GM18499 (cell line): Measurements from ENCODE around the gene TBL1XR1.
"Not testable (repeated sequence)": the region's sequence is repeated elsewhere in the genome, so short reads cannot be mapped to it uniquely, and the experiment has no call there.

ENCODE experiments used
- ATAC-seq: cut with Tn5 transposase; IDR thresholded peaks from one replicate; pipeline ENCODE4 v1.9.1; 2021; ENCODE audit warnings: moderate number of reproducible peaks; ENCODE audit not compliant: insufficient read depth, unreplicated experiment

TBL1XR1 gene

GRCh38 chr3:177209509-177209908, 12.2 kb upstream of the TBL1XR1 start:
- ATAC-seq: no peak

- no peak for ATAC-seq
These were observed 11.5 kb upstream of the TBL1XR1 start for GRCh38 chr3:177208781-177209180.

- ATAC-seq: no peak
These were observed 10.9 kb upstream of the TBL1XR1 start for GRCh38 chr3:177208223-177208622.

- no peak for ATAC-seq
These were observed 9.7 kb upstream of the TBL1XR1 start for GRCh38 chr3:177206936-177207335.

- ATAC-seq: no peak
These were observed 6.6 kb upstream of the TBL1XR1 start for GRCh38 chr3:177203689-177204395.

GRCh38 chr3:177203016-177203415, 5.7 kb upstream of the TBL1XR1 start:
- not testable (repeated sequence) for ATAC-seq

- peak; percentile 90 for ATAC-seq
These were observed 4.6 kb upstream of the TBL1XR1 start for GRCh38 chr3:177201700-177202397.

GRCh38 chr3:177199206-177199760, 2.0 kb upstream of the TBL1XR1 start:
- no peak for ATAC-seq

GRCh38 chr3:177197727-177198460, 612 bp upstream of the TBL1XR1 start:
- ATAC-seq: no peak

- ATAC-seq: no peak
These were observed 734 bp downstream of the TBL1XR1 start for GRCh38 chr3:177196456-177197040.

- no peak for ATAC-seq
These were observed 1.2 kb downstream of the TBL1XR1 start for GRCh38 chr3:177196008-177196455.

- ATAC-seq: no peak
These were observed 1.9 kb downstream of the TBL1XR1 start for GRCh38 chr3:177195242-177195991.

- ATAC-seq: no peak
These were observed 3.0 kb downstream of the TBL1XR1 start for GRCh38 chr3:177194299-177194698.

GRCh38 chr3:177193688-177194268, 3.5 kb downstream of the TBL1XR1 start:
- no peak for ATAC-seq

- not testable (repeated sequence) for ATAC-seq
These were observed 4.0 kb downstream of the TBL1XR1 start for GRCh38 chr3:177193275-177193674.

- peak; percentile 37 for ATAC-seq
These were observed 6.3 kb downstream of the TBL1XR1 start for GRCh38 chr3:177190756-177191681.

- ATAC-seq: not testable (repeated sequence)
These were observed 7.1 kb downstream of the TBL1XR1 start for GRCh38 chr3:177190184-177190583.

- ATAC-seq: not testable (repeated sequence)
These were observed 9.0 kb downstream of the TBL1XR1 start for GRCh38 chr3:177188325-177188724.
